ENCODE data around the gene OR10G4. TPM values are rescaled to one million over a fixed set of nuclear protein-coding genes. Genes with fewer than 3 reads are reported as not detected.

The OR10G4 gene
- total and polyA plus RNA-seq, 2 of the 8 experiments (the other 6 are each of a cell fraction or from before 2014, with no cell fraction given): 0.14 TPM; not detected in 1

GRCh38 chr11:123979311-123979710 is 33.5 kb upstream of the OR10G4 start:
- Histone ChIP-seq H2BK12ac (ENCODE audit: low read depth, low read length) (no peak overlapping the region), H3K27ac (ENCODE audit: low read depth, low read length) (no peak overlapping the region), H4K91ac (replicated peaks; ENCODE audit: insufficient read length, low read length) (no peak overlapping the region), H2BK20ac (ENCODE audit: low read length) (no peak overlapping the region; the same call in 1 of the 2 replicates), H3K23me2 (ENCODE audit: low read depth, low read length) (no peaks in the 10 kb centered on the region), H3K9me3 (ENCODE audit: insufficient read depth in 2 of 2, low read depth in 1 of 2, low read length in 1 of 2) (no peaks in the 10 kb centered on the region), H4K8ac (ENCODE audit: extremely low read depth, insufficient read depth, low read length) (no peak overlapping the region), H3K4me2 (ENCODE audit: insufficient read depth in 1 of 2, low read depth in 2 of 2, low read length in 2 of 2) (no peak overlapping the region), H3K56ac (replicated peaks; ENCODE audit: insufficient read length, low read depth, low read length) (no peak overlapping the region), H3K4me1 (replicated peaks in 1 of 4; ENCODE audit: control insufficient read depth in 3 of 4, insufficient read depth in 4 of 4, low read length in 3 of 4) (0 out of 7 replicates have a peak, but pooled peaks cover 0 to 2% (median 0%) of the 10 kb centered on the region in 4 experiments), H4K20me1 (replicated peaks in 1 of 2; ENCODE audit: control insufficient read depth in 1 of 2, insufficient read depth in 2 of 2, low read length in 2 of 2) (no peaks in the 10 kb centered on the region), H3K79me1 (ENCODE audit: low read depth, low read length) (no peaks in the 10 kb centered on the region), H2AK5ac (ENCODE audit: low read depth, low read length) (no peak overlapping the region), H3K79me2 (ENCODE audit: control insufficient read depth in 1 of 2, insufficient read depth in 2 of 2, low read length in 2 of 2) (no peaks in the 10 kb centered on the region), H3K14ac (ENCODE audit: insufficient read length) (no peak overlapping the region), H3K27me3 (replicated peaks in 1 of 4; ENCODE audit: control insufficient read depth in 3 of 4, extremely low read depth in 1 of 4, insufficient read depth in 3 of 4, low read length in 3 of 4) (no peaks in the 10 kb centered on the region), H3K36me3 (ENCODE audit: control insufficient read depth in 2 of 4, insufficient read depth in 4 of 4, low read length in 3 of 4) (no peaks in the 10 kb centered on the region), H2BK15ac (ENCODE audit: low read length) (no peak overlapping the region), H3K23ac (ENCODE audit: insufficient read length) (no peak overlapping the region), H3K9ac (replicated peaks in 1 of 4; ENCODE audit: extremely low read depth in 1 of 4, low read depth in 3 of 4, low read length in 3 of 4) (no peak overlapping the region), H3K4me3 (ENCODE audit: extremely low read depth in 1 of 4, insufficient read depth in 2 of 4, low read depth in 3 of 4, low read length in 4 of 4) (no peak overlapping the region), H4K5ac (ENCODE audit: insufficient read length, low read depth, low read length) (no peak overlapping the region), H2BK120ac (replicated peaks; ENCODE audit: low read depth, low read length) (no peak overlapping the region), H2AFZ (ENCODE audit: low read length) (no peak overlapping the region), H2BK5ac (ENCODE audit: low read depth, low read length) (no peak overlapping the region), H3K4ac (replicated peaks; ENCODE audit: insufficient read length, low read depth, low read length) (no peak overlapping the region), H3K18ac (ENCODE audit: extremely low read depth, low read length) (no peak overlapping the region)
- no peak for FAIRE-seq
- DNase-seq (ENCODE audit: low read depth in 1 of 2, low spot score in 2 of 2): no peak
- ChIA-PET POLR2A (ENCODE audit: partially characterized antibody) (interaction anchor here (0.6 kb wide), 1 partner anchor 194 kb away, joined by 3 read pairs; no protein-coding TSS in a partner anchor), CTCF (ENCODE audit: partially characterized antibody) (interaction anchor here (1.1 kb wide), 1 partner anchor 272 kb away, joined by 3 read pairs; no protein-coding TSS in a partner anchor)
- WGBS, 2 experiments (ENCODE audit: extremely low coverage in 1 of 2, insufficient coverage in 1 of 2, insufficient read length in 1 of 2, insufficient replicate concordance in 2 of 2, low coverage in 1 of 2, low lambda C conversion rate in 2 of 2, missing lambda C conversion rate in 1 of 2): 92% methylated on average over 5 of the region's 5 CpGs; no CpG with 5 or more reads in 1 of the 2 experiments
- TF ChIP-seq CHD2 (IDR thresholded peaks at IDR 0.05; ENCODE audit: low read length): no peak
- TF ChIP-seq CBX8 (IDR thresholded peaks at IDR 0.05; ENCODE audit: borderline replicate concordance, low read depth, low read length): no peak
- TF ChIP-seq TBP (IDR thresholded peaks at IDR 0.05; ENCODE audit: low read depth, low read length): no peak
- TF ChIP-seq PHF8 (conservative IDR thresholded peaks at IDR 0.05; ENCODE audit: low read depth, low read length): no peak
- TF ChIP-seq SIRT6 (IDR thresholded peaks at IDR 0.05; ENCODE audit: low read length): no peak
- TF ChIP-seq KDM1A (IDR thresholded peaks at IDR 0.05; ENCODE audit: borderline replicate concordance, low read length): no peak
- TF ChIP-seq GABPA (IDR thresholded peaks at IDR 0.05; ENCODE audit: borderline replicate concordance, insufficient read depth, low read length): no peak
- no peak for TF ChIP-seq NRF1 (IDR thresholded peaks at IDR 0.05; ENCODE audit: low read depth, low read length)
- TF ChIP-seq, protein P1, sequence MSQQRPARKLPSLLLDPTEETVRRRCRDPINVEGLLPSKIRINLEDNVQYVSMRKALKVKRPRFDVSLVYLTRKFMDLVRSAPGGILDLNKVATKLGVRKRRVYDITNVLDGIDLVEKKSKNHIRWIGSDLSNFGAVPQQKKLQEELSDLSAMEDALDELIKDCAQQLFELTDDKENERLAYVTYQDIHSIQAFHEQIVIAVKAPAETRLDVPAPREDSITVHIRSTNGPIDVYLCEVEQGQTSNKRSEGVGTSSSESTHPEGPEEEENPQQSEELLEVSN (IDR thresholded peaks at IDR 0.05): no peak
- TF ChIP-seq, protein P2, sequence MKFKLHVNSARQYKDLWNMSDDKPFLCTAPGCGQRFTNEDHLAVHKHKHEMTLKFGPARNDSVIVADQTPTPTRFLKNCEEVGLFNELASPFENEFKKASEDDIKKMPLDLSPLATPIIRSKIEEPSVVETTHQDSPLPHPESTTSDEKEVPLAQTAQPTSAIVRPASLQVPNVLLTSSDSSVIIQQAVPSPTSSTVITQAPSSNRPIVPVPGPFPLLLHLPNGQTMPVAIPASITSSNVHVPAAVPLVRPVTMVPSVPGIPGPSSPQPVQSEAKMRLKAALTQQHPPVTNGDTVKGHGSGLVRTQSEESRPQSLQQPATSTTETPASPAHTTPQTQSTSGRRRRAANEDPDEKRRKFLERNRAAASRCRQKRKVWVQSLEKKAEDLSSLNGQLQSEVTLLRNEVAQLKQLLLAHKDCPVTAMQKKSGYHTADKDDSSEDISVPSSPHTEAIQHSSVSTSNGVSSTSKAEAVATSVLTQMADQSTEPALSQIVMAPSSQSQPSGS (IDR thresholded peaks at IDR 0.05; ENCODE audit: low read length): no peak
- TF ChIP-seq FOSL1 (IDR thresholded peaks at IDR 0.05; ENCODE audit: insufficient read depth, low read depth, low read length): no peak
- no peak for TF ChIP-seq POLR2AphosphoS5 (IDR thresholded peaks at IDR 0.05; ENCODE audit: low read depth, low read length)

All from H1 (cell line).